Hepatic stellate cell (primary cell): ENCODE results near the gene PPIF.

Experiments
- DNase-seq: peaks from one replicate; pipeline ENCODE4 v3.0.0; 2011; ENCODE audit warnings: low spot score

PPIF gene

GRCh38 chr10:79403441-79404230 is 56.4 kb downstream of the PPIF start:
- peak; percentile 48 for DNase-seq

- DNase-seq = peak; percentile 89
Observed at GRCh38 chr10:79404231-79404609, 57.0 kb downstream of the PPIF start.

- DNase-seq = no peak
Observed at GRCh38 chr10:79404690-79405131, 57.4 kb downstream of the PPIF start.
